Liver (tissue), 3 donors: Measurements from ENCODE around the gene RFPL4AL1.

ENCODE experiments used
- ATF3 ChIP-seq: IDR thresholded peaks from 2 replicates; pipeline ENCODE4 v1.6.1; 2016; ENCODE audit warnings: antibody characterized with exemption
- FOXA1 ChIP-seq: IDR thresholded peaks from 2 replicates; pipeline ENCODE4 v1.6.1; 2016; ENCODE audit warnings: antibody characterized with exemption
- GABPA ChIP-seq, 2 donors: IDR thresholded peaks in 1 of 2; conservative IDR thresholded peaks in 1 of 2; 2 replicates each; pipeline ENCODE4 v1.6.1; 2016; ENCODE audit warnings: antibody characterized with exemption in 2 of 2, mild to moderate bottlenecking in 1 of 2, moderate library complexity in 1 of 2
- JUND ChIP-seq, 2 donors: IDR thresholded peaks; 2 replicates each; pipeline ENCODE4 v1.6.1; 2016; ENCODE audit warnings: antibody characterized with exemption in 2 of 2
- RAD21 ChIP-seq, 2 donors: IDR thresholded peaks; 2 replicates each; pipeline ENCODE4 v1.6.1; 2016; ENCODE audit warnings: antibody characterized with exemption in 2 of 2, mild to moderate bottlenecking in 2 of 2
- SP1 ChIP-seq: IDR thresholded peaks from 2 replicates; pipeline ENCODE4 v1.6.1; 2018; ENCODE audit warnings: antibody characterized with exemption, mild to moderate bottlenecking
- TAF1 ChIP-seq: conservative IDR thresholded peaks from 2 replicates; pipeline ENCODE4 v1.6.1; 2016; ENCODE audit warnings: antibody characterized with exemption, mild to moderate bottlenecking
- YY1 ChIP-seq: IDR thresholded peaks from 2 replicates; pipeline ENCODE4 v1.6.1; 2016; ENCODE audit warnings: antibody characterized with exemption, mild to moderate bottlenecking
- TF ChIP-seq, protein P1 (sequence below): fragments of 150-350 bp; IDR thresholded peaks from 2 replicates; pipeline ENCODE4 v1.5.1; 2017; ENCODE audit warnings: improper control_type of control experiment, low read depth, low read length; ENCODE audit not compliant: missing input control
- TF ChIP-seq, protein P2 (sequence below): IDR thresholded peaks from 2 replicates; pipeline ENCODE4 v1.6.1; 2016; ENCODE audit warnings: antibody characterized with exemption
- TF ChIP-seq, protein P3 (sequence below): IDR thresholded peaks from 2 replicates; pipeline ENCODE4 v1.6.1; 2016; ENCODE audit warnings: antibody characterized with exemption, mild to moderate bottlenecking
- donor health status: healthy.
- donor health status: healthy.

GRCh38 chr19:55750715-55751114 is 18.2 kb upstream of the RFPL4AL1 start:
- TF ChIP-seq, protein P1, sequence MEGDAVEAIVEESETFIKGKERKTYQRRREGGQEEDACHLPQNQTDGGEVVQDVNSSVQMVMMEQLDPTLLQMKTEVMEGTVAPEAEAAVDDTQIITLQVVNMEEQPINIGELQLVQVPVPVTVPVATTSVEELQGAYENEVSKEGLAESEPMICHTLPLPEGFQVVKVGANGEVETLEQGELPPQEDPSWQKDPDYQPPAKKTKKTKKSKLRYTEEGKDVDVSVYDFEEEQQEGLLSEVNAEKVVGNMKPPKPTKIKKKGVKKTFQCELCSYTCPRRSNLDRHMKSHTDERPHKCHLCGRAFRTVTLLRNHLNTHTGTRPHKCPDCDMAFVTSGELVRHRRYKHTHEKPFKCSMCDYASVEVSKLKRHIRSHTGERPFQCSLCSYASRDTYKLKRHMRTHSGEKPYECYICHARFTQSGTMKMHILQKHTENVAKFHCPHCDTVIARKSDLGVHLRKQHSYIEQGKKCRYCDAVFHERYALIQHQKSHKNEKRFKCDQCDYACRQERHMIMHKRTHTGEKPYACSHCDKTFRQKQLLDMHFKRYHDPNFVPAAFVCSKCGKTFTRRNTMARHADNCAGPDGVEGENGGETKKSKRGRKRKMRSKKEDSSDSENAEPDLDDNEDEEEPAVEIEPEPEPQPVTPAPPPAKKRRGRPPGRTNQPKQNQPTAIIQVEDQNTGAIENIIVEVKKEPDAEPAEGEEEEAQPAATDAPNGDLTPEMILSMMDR: no peak
- TF ChIP-seq, protein P2, sequence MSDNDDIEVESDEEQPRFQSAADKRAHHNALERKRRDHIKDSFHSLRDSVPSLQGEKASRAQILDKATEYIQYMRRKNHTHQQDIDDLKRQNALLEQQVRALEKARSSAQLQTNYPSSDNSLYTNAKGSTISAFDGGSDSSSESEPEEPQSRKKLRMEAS: no peak
- TF ChIP-seq, protein P3, sequence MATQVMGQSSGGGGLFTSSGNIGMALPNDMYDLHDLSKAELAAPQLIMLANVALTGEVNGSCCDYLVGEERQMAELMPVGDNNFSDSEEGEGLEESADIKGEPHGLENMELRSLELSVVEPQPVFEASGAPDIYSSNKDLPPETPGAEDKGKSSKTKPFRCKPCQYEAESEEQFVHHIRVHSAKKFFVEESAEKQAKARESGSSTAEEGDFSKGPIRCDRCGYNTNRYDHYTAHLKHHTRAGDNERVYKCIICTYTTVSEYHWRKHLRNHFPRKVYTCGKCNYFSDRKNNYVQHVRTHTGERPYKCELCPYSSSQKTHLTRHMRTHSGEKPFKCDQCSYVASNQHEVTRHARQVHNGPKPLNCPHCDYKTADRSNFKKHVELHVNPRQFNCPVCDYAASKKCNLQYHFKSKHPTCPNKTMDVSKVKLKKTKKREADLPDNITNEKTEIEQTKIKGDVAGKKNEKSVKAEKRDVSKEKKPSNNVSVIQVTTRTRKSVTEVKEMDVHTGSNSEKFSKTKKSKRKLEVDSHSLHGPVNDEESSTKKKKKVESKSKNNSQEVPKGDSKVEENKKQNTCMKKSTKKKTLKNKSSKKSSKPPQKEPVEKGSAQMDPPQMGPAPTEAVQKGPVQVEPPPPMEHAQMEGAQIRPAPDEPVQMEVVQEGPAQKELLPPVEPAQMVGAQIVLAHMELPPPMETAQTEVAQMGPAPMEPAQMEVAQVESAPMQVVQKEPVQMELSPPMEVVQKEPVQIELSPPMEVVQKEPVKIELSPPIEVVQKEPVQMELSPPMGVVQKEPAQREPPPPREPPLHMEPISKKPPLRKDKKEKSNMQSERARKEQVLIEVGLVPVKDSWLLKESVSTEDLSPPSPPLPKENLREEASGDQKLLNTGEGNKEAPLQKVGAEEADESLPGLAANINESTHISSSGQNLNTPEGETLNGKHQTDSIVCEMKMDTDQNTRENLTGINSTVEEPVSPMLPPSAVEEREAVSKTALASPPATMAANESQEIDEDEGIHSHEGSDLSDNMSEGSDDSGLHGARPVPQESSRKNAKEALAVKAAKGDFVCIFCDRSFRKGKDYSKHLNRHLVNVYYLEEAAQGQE: no peak
- TF ChIP-seq JUND (IDR thresholded peaks at IDR 0.05): no peak
- TF ChIP-seq GABPA (IDR thresholded peaks at IDR 0.05 in 1 of 2, conservative IDR thresholded peaks at IDR 0.05 in 1 of 2): no peak
- no peak for TF ChIP-seq YY1
- no peak for TF ChIP-seq TAF1
- TF ChIP-seq FOXA1: no peak
- TF ChIP-seq ATF3: no peak
- TF ChIP-seq SP1: no peak
- TF ChIP-seq RAD21 (IDR thresholded peaks at IDR 0.05): no peak
